VCaP (cell line): ENCODE measurements around the gene PIP5KL1.
"Not testable (repeated sequence)": the region's sequence is repeated elsewhere in the genome, so short reads cannot be mapped to it uniquely, and the experiment has no call there.

Experiments
- H3K27ac ChIP-seq: fragments of 450-650 bp; 2 replicates; pipeline ENCODE4 v1.5.1; 2017
- TF ChIP-seq, protein P1 (sequence below): fragments of 450-650 bp; conservative IDR thresholded peaks from 2 replicates; pipeline ENCODE4 v1.5.1; 2017; ENCODE audit warnings: mild to moderate bottlenecking, moderate library complexity

Gene PIP5KL1

DNA sequence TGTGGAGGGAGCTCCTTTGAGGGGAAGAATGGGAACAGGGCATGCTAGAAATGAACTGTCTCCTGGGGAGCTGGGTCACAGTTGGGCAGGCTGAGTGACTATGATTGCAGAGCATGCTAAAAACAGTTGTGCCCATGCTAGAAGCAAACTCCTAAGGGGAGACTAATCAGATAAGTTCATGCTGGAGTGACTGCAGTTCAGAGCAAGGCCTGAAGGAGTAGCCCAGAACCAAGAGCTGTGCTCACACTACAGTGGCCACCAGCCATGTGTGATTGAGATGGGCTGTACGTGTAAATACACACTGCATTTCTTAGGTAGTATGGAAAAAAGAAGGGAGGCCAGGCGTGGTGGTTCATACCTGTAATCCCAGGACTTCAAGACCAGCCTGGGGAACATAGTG, 42.8 kb downstream of the PIP5KL1 start:
- no peak overlapping the region for H3K27ac ChIP-seq
- TF ChIP-seq, protein P1, sequence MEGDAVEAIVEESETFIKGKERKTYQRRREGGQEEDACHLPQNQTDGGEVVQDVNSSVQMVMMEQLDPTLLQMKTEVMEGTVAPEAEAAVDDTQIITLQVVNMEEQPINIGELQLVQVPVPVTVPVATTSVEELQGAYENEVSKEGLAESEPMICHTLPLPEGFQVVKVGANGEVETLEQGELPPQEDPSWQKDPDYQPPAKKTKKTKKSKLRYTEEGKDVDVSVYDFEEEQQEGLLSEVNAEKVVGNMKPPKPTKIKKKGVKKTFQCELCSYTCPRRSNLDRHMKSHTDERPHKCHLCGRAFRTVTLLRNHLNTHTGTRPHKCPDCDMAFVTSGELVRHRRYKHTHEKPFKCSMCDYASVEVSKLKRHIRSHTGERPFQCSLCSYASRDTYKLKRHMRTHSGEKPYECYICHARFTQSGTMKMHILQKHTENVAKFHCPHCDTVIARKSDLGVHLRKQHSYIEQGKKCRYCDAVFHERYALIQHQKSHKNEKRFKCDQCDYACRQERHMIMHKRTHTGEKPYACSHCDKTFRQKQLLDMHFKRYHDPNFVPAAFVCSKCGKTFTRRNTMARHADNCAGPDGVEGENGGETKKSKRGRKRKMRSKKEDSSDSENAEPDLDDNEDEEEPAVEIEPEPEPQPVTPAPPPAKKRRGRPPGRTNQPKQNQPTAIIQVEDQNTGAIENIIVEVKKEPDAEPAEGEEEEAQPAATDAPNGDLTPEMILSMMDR, result no peak

DNA sequence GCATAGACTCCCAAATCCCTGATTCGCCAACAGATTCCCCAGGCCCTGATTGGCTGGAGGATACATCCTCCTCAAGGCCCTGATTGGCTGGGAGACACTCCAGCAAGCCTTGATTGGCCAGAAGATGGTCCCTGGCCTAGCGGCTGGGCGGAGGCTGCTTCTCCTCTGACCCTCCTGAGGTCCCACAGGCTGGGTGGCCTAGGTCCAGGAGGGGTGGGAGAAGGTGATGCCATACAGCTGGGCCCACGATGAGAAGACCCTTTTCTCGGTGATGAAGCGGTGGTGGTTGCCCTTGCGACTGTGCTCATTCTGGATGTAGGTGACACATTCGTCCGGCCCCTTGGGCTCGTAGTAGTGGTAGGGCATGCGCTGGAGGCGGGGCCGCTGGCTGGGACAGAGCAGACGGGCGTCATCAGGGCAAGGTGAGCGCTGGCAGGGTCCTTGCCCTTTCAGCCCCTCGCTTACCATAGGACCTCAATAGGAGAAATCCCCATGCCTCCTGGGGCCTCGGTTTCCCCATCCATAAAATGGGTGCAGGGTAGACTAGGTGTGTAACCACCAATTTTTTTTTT, 44.1 kb downstream of the PIP5KL1 start:
- no peak overlapping the region for H3K27ac ChIP-seq

DNA sequence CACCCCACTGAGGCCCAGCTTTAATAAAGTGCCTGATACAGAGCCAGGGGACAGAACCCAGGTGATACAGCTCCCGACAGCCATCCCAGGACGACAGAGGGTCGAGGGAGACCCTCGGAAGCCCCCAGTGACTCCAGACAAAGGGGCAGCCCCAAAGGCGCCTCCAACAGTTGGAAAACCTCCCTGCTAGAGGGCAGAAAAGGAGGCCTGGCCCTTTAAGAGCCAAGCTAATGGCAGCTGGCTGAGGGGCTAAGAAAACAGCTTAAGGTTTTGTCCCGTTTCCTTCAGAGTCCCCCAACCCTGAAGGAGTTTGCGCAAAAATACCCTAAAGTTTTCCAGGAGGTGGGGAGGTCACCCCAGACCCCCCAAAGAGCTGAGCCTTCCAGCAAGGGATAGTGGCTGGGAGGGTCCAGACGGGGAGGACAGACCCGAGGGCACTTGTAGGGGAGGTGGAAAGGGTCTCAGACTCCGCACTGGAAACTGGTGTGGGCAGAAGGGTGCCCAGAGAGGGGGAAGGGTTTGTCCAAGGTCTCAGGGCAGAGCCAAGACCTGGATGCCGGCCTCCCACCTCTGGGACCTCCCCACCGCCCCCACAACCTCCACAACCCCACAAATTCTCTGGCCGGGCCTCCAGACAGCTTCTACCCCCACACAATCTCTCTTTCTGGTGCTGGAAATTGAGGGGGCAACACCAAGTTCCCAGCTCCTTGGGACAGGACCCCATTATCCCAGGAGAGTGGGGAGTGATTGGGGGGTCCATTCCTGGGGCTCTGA, 44.9 kb downstream of the PIP5KL1 start:
- TF ChIP-seq, protein P1, result no peak
- H3K27ac ChIP-seq, result no peak overlapping the region

More for the DNA sequence above, 44.1 kb downstream of the PIP5KL1 start:
- TF ChIP-seq, protein P1, result no peak

DNA sequence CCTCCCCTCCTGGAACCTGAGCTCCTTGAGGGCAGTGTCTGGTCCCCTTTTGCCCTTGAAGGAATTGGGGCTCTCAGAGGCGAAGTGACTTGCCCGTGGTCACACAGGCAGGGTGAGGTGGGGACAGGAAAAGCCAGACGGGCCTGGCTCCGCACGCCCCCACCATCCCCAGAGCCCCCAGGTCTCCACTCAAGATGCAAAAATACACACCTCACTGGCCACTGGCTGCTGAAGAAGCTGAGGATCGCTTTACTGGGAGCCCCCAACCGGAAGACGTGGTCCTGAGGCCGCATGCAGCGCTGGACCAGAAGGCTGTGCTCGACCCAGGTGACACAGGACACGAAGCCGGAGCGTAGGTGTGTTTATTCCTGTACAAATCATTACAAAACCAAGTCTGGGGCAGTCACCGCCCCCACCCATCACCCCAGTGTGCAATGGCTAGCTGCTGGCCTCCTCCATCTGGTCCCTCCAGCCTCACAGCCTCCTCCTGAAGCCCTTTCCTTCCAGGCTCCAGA, 45.5 kb downstream of the PIP5KL1 start:
- H3K27ac ChIP-seq, result no peak overlapping the region
- TF ChIP-seq, protein P1, result no peak

DNA sequence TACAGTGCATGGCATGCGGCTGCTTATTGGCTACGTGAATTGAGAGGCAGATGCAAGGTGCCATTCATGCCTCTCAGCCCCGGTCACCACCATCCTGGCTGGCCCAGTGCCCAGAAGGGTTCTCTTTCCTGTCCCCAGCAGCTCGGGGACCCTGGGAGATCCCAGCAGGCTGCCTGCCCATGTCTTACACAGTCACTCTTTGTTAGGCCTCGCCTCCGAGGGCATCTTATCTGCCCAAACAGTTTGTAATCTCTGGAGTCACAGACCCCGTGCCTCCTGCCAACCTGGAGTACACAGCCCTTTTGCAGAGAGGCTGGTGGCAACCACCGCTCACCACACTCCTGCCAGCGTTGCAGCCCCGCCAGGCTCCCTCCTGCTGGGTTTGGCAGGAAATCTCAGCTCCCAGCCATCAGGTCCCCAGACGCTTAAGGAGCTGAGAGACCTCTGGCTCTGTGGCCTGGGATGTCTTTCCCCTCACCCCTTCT, 46.1 kb downstream of the PIP5KL1 start:
- TF ChIP-seq, protein P1, result no peak
- H3K27ac ChIP-seq, result no peak overlapping the region

DNA sequence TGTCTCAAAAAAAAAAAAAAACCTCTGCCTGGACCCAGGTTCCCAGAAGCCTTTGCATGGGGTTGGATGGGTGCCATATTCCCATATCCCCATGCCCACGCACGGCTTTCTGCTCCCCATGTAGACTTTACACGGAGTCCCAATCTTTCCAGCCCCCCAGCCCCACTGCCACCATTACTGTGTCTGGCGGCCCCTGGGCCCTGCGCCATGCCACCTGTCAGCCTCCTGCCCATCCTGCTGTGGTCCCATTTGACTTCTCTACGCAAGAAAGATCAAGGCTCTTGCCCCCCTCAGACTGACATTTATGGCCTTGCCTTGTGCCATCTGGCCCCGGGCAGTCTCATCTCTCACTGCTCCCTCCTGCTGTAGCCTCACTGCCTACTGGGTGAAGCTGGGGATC, 46.6 kb downstream of the PIP5KL1 start:
- no peak overlapping the region for H3K27ac ChIP-seq
- TF ChIP-seq, protein P1, result no peak

DNA sequence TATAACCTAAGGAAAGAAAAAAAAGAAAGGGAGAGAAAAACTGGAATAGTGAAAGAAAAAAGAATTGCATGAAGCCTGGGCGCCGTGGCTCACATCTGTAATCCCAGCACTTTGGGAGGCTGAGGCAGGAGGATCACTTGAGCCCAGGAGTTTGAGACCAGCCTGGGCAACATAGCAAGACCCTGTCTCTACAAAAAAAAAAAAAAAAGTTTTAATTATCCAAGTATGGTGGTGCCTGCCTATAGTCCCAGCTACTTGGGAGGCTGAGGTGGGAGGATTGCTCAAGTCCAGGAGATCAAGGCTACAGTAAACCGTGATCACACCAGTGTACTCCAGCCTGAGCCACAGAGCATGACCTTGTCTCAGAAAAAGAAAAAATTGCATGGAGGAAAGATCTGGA, 48.9 kb downstream of the PIP5KL1 start:
- H3K27ac ChIP-seq, result not testable (repeated sequence)

DNA sequence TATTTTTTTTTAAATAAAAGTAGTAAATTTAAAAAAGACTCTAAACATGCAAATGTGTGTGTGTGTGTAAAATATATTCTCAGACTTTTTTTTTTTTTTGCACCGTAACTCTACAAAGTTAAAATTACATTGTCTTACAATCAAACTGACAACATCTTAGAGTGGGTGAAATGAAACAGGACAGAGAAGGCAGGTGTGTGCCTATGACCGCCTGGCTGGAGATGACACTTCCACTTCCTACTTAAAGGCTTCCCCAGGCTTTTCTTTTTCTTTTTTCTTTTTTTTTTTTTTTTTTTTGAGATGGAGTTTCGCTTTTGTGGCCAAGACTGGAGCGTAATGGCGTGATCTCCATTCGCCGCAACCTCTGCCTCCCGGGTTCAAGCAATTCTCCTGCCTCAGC, 50.4 kb downstream of the PIP5KL1 start:
- no peak overlapping the region for H3K27ac ChIP-seq
- TF ChIP-seq, protein P1, result no peak
